C4-2B (cell line): ENCODE results near the gene ETF1.

Experiments used
- CTCF ChIP-seq: fragments of 450-650 bp; conservative IDR thresholded peaks from 2 replicates; pipeline ENCODE4 v1.5.1; 2017; ENCODE audit warnings: mild to moderate bottlenecking
- ZFX ChIP-seq: fragments of 450-650 bp; IDR thresholded peaks from 2 replicates; pipeline ENCODE4 v1.6.1; 2017

DNA sequence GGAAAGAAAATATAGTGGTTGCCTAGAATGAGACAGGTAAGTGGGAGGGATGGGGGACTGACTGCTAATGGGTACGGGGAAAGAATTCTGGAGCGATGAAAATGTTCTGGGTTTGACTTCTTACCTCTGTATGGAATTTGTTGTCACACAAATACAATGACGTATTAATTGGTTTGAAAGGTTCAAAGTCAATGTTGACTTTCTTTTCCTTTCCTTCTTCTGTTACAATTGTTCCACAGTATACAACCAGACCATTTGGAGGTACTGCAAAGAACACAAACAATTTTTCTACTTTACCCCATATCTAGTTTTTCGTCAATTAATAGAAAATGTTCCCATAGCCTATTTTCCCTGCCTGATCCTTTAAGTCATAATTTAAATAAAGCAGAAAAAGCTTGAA, 25.6 kb downstream of the ETF1 start:
- TF ChIP-seq CTCF = no peak
- TF ChIP-seq ZFX = no peak
